ENCODE measurements around the gene AGBL1.
"Not testable (repeated sequence)": the region's sequence is repeated elsewhere in the genome, so short reads cannot be mapped to it uniquely, and the experiment has no call there.

AGBL1 gene

GRCh38 chr15:86526938-86527690 lies 447.4 kb downstream of the AGBL1 start:
- TF ChIP-seq CTCF (conservative IDR thresholded peaks at IDR 0.05; ENCODE audit: low read depth, low read length), result no peak
- no peak overlapping the region for H3K4me3 ChIP-seq (ENCODE audit: low read depth, low read length)
- no peak for DNase-seq (ENCODE audit: low read depth)

- DNase-seq (ENCODE audit: low read depth); H3K4me3 ChIP-seq (ENCODE audit: low read depth, low read length): not testable (repeated sequence)
These were observed 448.4 kb downstream of the AGBL1 start for GRCh38 chr15:86528094-86528493.

DNA sequence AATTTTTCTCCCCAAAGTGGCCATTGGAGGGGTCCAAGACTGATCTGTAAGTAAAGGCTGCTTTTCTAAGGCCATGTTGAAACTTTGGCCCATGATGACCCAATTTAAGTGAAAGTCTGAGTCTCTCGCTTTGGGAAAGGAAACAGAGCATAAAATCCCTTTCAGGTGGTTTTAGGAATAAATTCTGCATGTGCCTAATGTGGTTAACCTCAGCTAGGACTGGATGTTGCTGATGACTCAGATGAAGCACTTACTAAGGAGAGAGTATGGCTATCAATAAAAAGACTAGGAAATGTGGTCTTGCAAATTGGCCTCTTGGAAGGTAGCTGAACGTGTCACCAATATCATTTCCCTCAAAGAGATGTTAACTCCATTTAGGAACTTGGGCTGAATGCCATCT lies 458.5 kb downstream of the AGBL1 start:
- TF ChIP-seq CTCF (conservative IDR thresholded peaks at IDR 0.05; ENCODE audit: low read depth, low read length), result no peak
- H3K4me3 ChIP-seq (ENCODE audit: low read depth, low read length), result no peak overlapping the region
- DNase-seq (ENCODE audit: low read depth), result no peak

- no peak for TF ChIP-seq CTCF (conservative IDR thresholded peaks at IDR 0.05; ENCODE audit: low read depth, low read length)
- no peak for DNase-seq (ENCODE audit: low read depth)
- H3K4me3 ChIP-seq (ENCODE audit: low read depth, low read length), result no peak overlapping the region
These were observed 461.3 kb downstream of the AGBL1 start for GRCh38 chr15:86540840-86541467.

DNA sequence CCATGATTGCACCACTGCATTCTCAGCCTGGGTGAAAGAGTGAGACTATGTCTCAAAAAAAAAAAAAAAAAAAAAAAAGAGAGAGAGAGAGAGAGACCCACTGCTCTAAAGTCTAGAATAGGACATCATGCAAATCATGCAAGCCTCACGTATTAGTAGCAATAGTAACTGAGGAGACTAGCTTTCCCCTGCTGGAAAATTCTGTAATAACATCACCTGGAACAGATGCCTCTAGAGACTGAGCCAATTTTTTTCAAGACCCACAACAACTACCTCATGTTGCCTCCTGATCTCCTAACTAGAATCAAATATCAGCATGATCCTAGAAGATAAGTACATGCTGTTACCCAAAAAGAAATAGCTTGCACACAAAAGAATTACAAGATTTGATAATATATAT lies 461.9 kb downstream of the AGBL1 start:
- H3K4me3 ChIP-seq (ENCODE audit: low read depth, low read length), result no peak overlapping the region
- no peak for TF ChIP-seq CTCF (conservative IDR thresholded peaks at IDR 0.05; ENCODE audit: low read depth, low read length)
- no peak for DNase-seq (ENCODE audit: low read depth)

- no peak for DNase-seq (ENCODE audit: low read depth)
- TF ChIP-seq CTCF (conservative IDR thresholded peaks at IDR 0.05; ENCODE audit: low read depth, low read length), result no peak
- no peak overlapping the region for H3K4me3 ChIP-seq (ENCODE audit: low read depth, low read length)
These were observed 470.4 kb downstream of the AGBL1 start for GRCh38 chr15:86550075-86550474.

GRCh38 chr15:86553108-86553507 lies 473.4 kb downstream of the AGBL1 start:
- DNase-seq (ENCODE audit: low read depth), result no peak
- no peak overlapping the region for H3K4me3 ChIP-seq (ENCODE audit: low read depth, low read length)
- no peak for TF ChIP-seq CTCF (conservative IDR thresholded peaks at IDR 0.05; ENCODE audit: low read depth, low read length)

Measured in choroid plexus epithelial cell (primary cell).